ENCODE results near the gene WDR20. TPM values are rescaled to one million over a fixed set of nuclear protein-coding genes. Genes with fewer than 3 reads are reported as not detected.

The WDR20 gene, protein sequence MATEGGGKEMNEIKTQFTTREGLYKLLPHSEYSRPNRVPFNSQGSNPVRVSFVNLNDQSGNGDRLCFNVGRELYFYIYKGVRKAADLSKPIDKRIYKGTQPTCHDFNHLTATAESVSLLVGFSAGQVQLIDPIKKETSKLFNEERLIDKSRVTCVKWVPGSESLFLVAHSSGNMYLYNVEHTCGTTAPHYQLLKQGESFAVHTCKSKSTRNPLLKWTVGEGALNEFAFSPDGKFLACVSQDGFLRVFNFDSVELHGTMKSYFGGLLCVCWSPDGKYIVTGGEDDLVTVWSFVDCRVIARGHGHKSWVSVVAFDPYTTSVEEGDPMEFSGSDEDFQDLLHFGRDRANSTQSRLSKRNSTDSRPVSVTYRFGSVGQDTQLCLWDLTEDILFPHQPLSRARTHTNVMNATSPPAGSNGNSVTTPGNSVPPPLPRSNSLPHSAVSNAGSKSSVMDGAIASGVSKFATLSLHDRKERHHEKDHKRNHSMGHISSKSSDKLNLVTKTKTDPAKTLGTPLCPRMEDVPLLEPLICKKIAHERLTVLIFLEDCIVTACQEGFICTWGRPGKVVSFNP
- total RNA-seq: 10 to 100 TPM; 55.5 to 66.7 (median 62.2) TPM
- total RNA-seq (2013): 35.6 TPM

- Histone ChIP-seq H3K9me3 (ENCODE audit: control insufficient read depth, insufficient read depth, low read length) (no peaks in the 10 kb centered on the region), H3K4me3 (ENCODE audit: low read length) (peak within 1 kb of the TSS; percentile 99), H3K27ac (ENCODE audit: low read length) (peak within 1 kb of the TSS; percentile 86), H3K27me3 (ENCODE audit: control insufficient read depth, insufficient read depth, low read length) (no peaks in the 10 kb centered on the region), H3K36me3 (ENCODE audit: control insufficient read depth, insufficient read depth, low read length) (peaks cover 3% of the 10 kb centered on the region), H3K4me1 (ENCODE audit: control insufficient read depth, insufficient read depth, low read length) (peaks cover 14% of the 10 kb centered on the region)
- no peaks in the 10 kb centered on the region for H3K27me3 Mint-ChIP-seq (ENCODE audit: low read depth in 2 of 2)
- TF ChIP-seq CTCF (IDR thresholded peaks at IDR 0.05): no peak
- peak; percentile 95 to 100 for DNase-seq
- ATAC-seq: peak; percentile 94 to 99 (median 95)
- H3K36me3 Mint-ChIP-seq: no peaks in the 10 kb centered on the region
- no peaks in the 10 kb centered on the region for H3K9me3 Mint-ChIP-seq
- peak within 1 kb of the TSS; percentile 92 to 96 for H3K27ac Mint-ChIP-seq
- under 1% methylated on average over 64 of the region's 64 CpGs for WGBS (ENCODE audit: insufficient coverage)
- intact Hi-C loops (cut with micrococcal nuclease): loop anchor here (1.0 to 5.0 kb wide), 3 partner anchors 175 to 432 kb away; no protein-coding TSS in a partner anchor
- H3K4me3 Mint-ChIP-seq: peak within 1 kb of the TSS; percentile 96
- H3K4me1 Mint-ChIP-seq: peaks cover 25 to 28% of the 10 kb centered on the region in 2 donors
These were observed at the start of gene WDR20 for GRCh38 chr14:102139286-102140026. Gene WDR20 (plus strand): TSS chr14:102139897. CDS start chr14:102139924, 27 bp downstream.

DNA sequence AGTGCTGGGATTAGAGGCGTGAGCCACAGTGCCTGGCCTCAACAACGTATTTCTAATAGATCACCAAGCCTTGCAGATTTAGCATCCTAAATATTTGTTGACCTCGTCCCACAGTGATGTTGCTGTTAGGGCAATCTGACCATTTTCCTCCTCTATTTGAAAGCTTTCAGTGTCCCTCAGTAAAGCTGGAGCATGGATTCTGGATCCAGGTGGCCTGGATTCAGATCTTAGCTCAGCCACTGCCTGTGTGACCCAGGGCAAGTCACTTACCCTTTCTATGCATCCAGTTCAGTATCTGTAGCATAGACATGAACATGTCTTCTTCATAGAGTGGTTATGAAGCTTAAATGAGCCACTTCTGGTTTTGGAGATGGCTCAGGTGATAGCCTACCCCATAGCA, 49.0 kb upstream of the WDR20 start:
- intact Hi-C loops (cut with micrococcal nuclease): no loop called here
- Histone ChIP-seq H3K36me3 (ENCODE audit: control insufficient read depth, insufficient read depth, low read length) (peaks cover under 1% of the 10 kb centered on the region), H3K4me1 (ENCODE audit: control insufficient read depth, insufficient read depth, low read length) (peaks cover 21% of the 10 kb centered on the region), H3K27ac (ENCODE audit: low read length) (no peak overlapping the region), H3K27me3 (ENCODE audit: control insufficient read depth, insufficient read depth, low read length) (no peaks in the 10 kb centered on the region), H3K9me3 (ENCODE audit: control insufficient read depth, insufficient read depth, low read length) (no peaks in the 10 kb centered on the region), H3K4me3 (ENCODE audit: low read length) (no peak overlapping the region)
- no peak for DNase-seq
- TF ChIP-seq CTCF (IDR thresholded peaks at IDR 0.05): no peak
- WGBS (ENCODE audit: insufficient coverage): 95% methylated on average over 3 of the region's 3 CpGs
- peaks cover 28 to 34% of the 10 kb centered on the region in 2 donors for H3K4me1 Mint-ChIP-seq
- no peak for ATAC-seq
- peak overlapping the region in 1 of 2 donors; percentile 95 for H3K27ac Mint-ChIP-seq
- H3K9me3 Mint-ChIP-seq: no peaks in the 10 kb centered on the region
- H3K36me3 Mint-ChIP-seq: no peaks in the 10 kb centered on the region
- H3K4me3 Mint-ChIP-seq: peak overlapping the region; percentile 57
- H3K27me3 Mint-ChIP-seq (ENCODE audit: low read depth in 2 of 2): no peaks in the 10 kb centered on the region

DNA sequence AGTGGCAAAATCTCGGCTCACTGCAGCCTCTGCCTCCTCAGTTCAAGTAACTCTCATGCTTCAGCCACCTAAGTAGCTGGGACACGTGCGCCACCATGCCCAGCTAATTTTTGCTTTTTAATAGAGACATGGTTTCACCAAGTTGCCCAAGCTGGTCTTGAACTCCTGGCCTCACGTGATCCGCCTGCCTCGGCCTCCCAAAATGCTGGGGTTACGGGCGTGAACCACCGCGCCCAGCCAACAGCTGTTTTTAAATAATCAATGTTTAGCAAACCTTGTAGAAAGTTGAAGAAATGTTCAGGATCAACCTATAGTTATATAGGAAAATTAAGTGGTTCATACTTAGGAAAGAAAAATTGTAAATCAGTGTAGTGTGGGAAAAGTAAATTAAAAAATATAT, 46.9 kb upstream of the WDR20 start:
- intact Hi-C loops (cut with micrococcal nuclease): no loop called here
- Histone ChIP-seq H3K27ac (ENCODE audit: low read length) (no peak overlapping the region), H3K4me1 (ENCODE audit: control insufficient read depth, insufficient read depth, low read length) (peaks cover 18% of the 10 kb centered on the region), H3K9me3 (ENCODE audit: control insufficient read depth, insufficient read depth, low read length) (no peaks in the 10 kb centered on the region), H3K36me3 (ENCODE audit: control insufficient read depth, insufficient read depth, low read length) (no peaks in the 10 kb centered on the region), H3K27me3 (ENCODE audit: control insufficient read depth, insufficient read depth, low read length) (no peaks in the 10 kb centered on the region), H3K4me3 (ENCODE audit: low read length) (no peak overlapping the region)
- Mint-ChIP-seq H3K27ac (no peak overlapping the region), H3K4me3 (no peak overlapping the region), H3K36me3 (no peaks in the 10 kb centered on the region), H3K27me3 (ENCODE audit: low read depth in 2 of 2) (peaks cover 4 to 6% of the 10 kb centered on the region in 2 donors), H3K4me1 (peaks cover 27 to 33% of the 10 kb centered on the region in 2 donors), H3K9me3 (no peaks in the 10 kb centered on the region)
- no peak for TF ChIP-seq CTCF (IDR thresholded peaks at IDR 0.05)
- ATAC-seq (no peak), DNase-seq (no peak)
- WGBS (ENCODE audit: insufficient coverage): 92% methylated on average over 10 of the region's 10 CpGs

Measured in natural killer cell (primary cell).